ENCODE results near the gene UNC13A.

GRCh38 chr19:17627921-17628320 lies 60.2 kb downstream of the UNC13A start:
- TF ChIP-seq POLR2A (IDR thresholded peaks at IDR 0.05) (no peak), CTCF (IDR thresholded peaks at IDR 0.05) (no peak)

Measured in prostate gland (tissue), 2 donors.